Measurements from ENCODE around the gene CEACAM4. TPM values are rescaled to one million over a fixed set of nuclear protein-coding genes. Genes with fewer than 3 reads are reported as not detected.

CEACAM4 gene
- total and polyA plus RNA-seq, 2 of the 8 experiments (the other 6 are each of a cell fraction or from before 2014, with no cell fraction given): not detected

- Histone ChIP-seq H3K23ac (ENCODE audit: insufficient read length) (no peak overlapping the region), H2BK12ac (ENCODE audit: low read depth, low read length) (no peak overlapping the region), H3K27me3 (replicated peaks in 1 of 4; ENCODE audit: control insufficient read depth in 3 of 4, extremely low read depth in 1 of 4, insufficient read depth in 3 of 4, low read length in 3 of 4) (peaks cover 0 to 13% (median 4%) of the 10 kb centered on the region in 4 experiments; a peak in 3 of 7 replicates), H3K36me3 (ENCODE audit: control insufficient read depth in 2 of 4, insufficient read depth in 4 of 4, low read length in 3 of 4) (no peaks in the 10 kb centered on the region), H2BK5ac (ENCODE audit: low read depth, low read length) (no peak overlapping the region), H4K91ac (replicated peaks; ENCODE audit: insufficient read length, low read length) (no peak overlapping the region), H3K79me2 (ENCODE audit: control insufficient read depth in 1 of 2, insufficient read depth in 2 of 2, low read length in 2 of 2) (no peaks in the 10 kb centered on the region), H3K79me1 (ENCODE audit: low read depth, low read length) (no peaks in the 10 kb centered on the region), H3K9ac (replicated peaks in 1 of 4; ENCODE audit: extremely low read depth in 1 of 4, low read depth in 3 of 4, low read length in 3 of 4) (no peak overlapping the region), H4K20me1 (replicated peaks in 1 of 2; ENCODE audit: control insufficient read depth in 1 of 2, insufficient read depth in 2 of 2, low read length in 2 of 2) (no peaks in the 10 kb centered on the region), H3K9me3 (ENCODE audit: insufficient read depth in 2 of 2, low read depth in 1 of 2, low read length in 1 of 2) (peaks cover 16 to 18% of the 10 kb centered on the region in 2 experiments; a peak in 3 of 4 replicates), H3K27ac (ENCODE audit: low read depth, low read length) (no peak overlapping the region), H3K4me1 (replicated peaks in 1 of 4; ENCODE audit: control insufficient read depth in 3 of 4, insufficient read depth in 4 of 4, low read length in 3 of 4) (no peaks in the 10 kb centered on the region; a peak in 2 of 7 replicates), H3K4me3 (ENCODE audit: extremely low read depth in 1 of 4, insufficient read depth in 2 of 4, low read depth in 3 of 4, low read length in 4 of 4) (no peak overlapping the region), H2BK15ac (ENCODE audit: low read length) (no peak overlapping the region), H3K56ac (replicated peaks; ENCODE audit: insufficient read length, low read depth, low read length) (no peak overlapping the region), H3K14ac (ENCODE audit: insufficient read length) (no peak overlapping the region), H2BK120ac (replicated peaks; ENCODE audit: low read depth, low read length) (no peak overlapping the region), H3K4ac (replicated peaks; ENCODE audit: insufficient read length, low read depth, low read length) (no peak overlapping the region), H3K4me2 (ENCODE audit: insufficient read depth in 1 of 2, low read depth in 2 of 2, low read length in 2 of 2) (no peak overlapping the region), H3K18ac (ENCODE audit: extremely low read depth, low read length) (no peak overlapping the region), H2AFZ (ENCODE audit: low read length) (no peak overlapping the region), H2AK5ac (ENCODE audit: low read depth, low read length) (no peak overlapping the region), H3K23me2 (ENCODE audit: low read depth, low read length) (no peaks in the 10 kb centered on the region), H4K5ac (ENCODE audit: insufficient read length, low read depth, low read length) (no peak overlapping the region), H2BK20ac (ENCODE audit: low read length) (no peak overlapping the region), H4K8ac (ENCODE audit: extremely low read depth, insufficient read depth, low read length) (peak overlapping the region; percentile 39; the same call in 1 of the 2 replicates)
- CTCF ChIA-PET (ENCODE audit: partially characterized antibody): interaction anchor here (0.6 to 18.5 kb wide), 24 partner anchors 9 to 228 kb away, joined by 3 to 364 read pairs (median 4); partner anchors contain the start of genes B3GNT8, DMAC2 and ERICH4
- TF ChIP-seq CBX8 (IDR thresholded peaks at IDR 0.05; ENCODE audit: borderline replicate concordance, low read depth, low read length) (no peak), RAD21 (IDR thresholded peaks at IDR 0.05 in 1 of 2, conservative IDR thresholded peaks at IDR 0.05 in 1 of 2; ENCODE audit: low read depth in 2 of 2, low read length in 2 of 2) (peak; percentile 89 to 93), CTCF (IDR thresholded peaks at IDR 0.05; ENCODE audit: control extremely low read depth in 1 of 3, insufficient read depth in 1 of 3, low read depth in 1 of 3, low read length in 3 of 3) (peak; percentile 86 to 93 (median 88))
- 9% methylated on average over 7 of the region's 7 CpGs; no CpG with 5 or more reads in 1 of the 2 experiments for WGBS, 2 experiments (ENCODE audit: extremely low coverage in 1 of 2, insufficient coverage in 1 of 2, insufficient read length in 1 of 2, insufficient replicate concordance in 2 of 2, low coverage in 1 of 2, low lambda C conversion rate in 2 of 2, missing lambda C conversion rate in 1 of 2)
- DNase-seq (ENCODE audit: low read depth in 1 of 2, low spot score in 2 of 2) (peak; percentile 50 to 84), FAIRE-seq (no peak)
- POLR2A ChIA-PET (ENCODE audit: partially characterized antibody): no interaction called here
Observed at GRCh38 chr19:41570639-41571112, 56.2 kb downstream of the CEACAM4 start.
